Fibroblast of lung (primary cell): ENCODE results near the gene MUC13. TPM values are rescaled to one million over a fixed set of nuclear protein-coding genes. Genes with fewer than 3 reads are reported as not detected.

Source experiments
- DNase-seq, 2 donors: peaks; one replicate each; pipeline versions ENCODE4 v3.0.0 to v3.0.0-alpha.2; 2010; ENCODE audit warnings: low read depth in 2 of 2
- H2AFZ ChIP-seq: 2 replicates; pipeline ENCODE4 v1.5.1; 2012; ENCODE audit warnings: low read length, control low read depth, inconsistent platforms
- H3K27ac ChIP-seq: 2 replicates; pipeline ENCODE4 v1.5.1; 2011; ENCODE audit warnings: low read length, control low read depth; ENCODE audit not compliant: insufficient read depth
- H3K27me3 ChIP-seq: 2 replicates; pipeline ENCODE4 v1.5.1; 2011; ENCODE audit warnings: mild to moderate bottlenecking, low read length; ENCODE audit not compliant: control insufficient read depth, insufficient read depth
- H3K36me3 ChIP-seq: 2 replicates; pipeline ENCODE4 v1.5.1; 2011; ENCODE audit warnings: low read length; ENCODE audit not compliant: control insufficient read depth, insufficient read depth
- H3K4me1 ChIP-seq: 2 replicates; pipeline ENCODE4 v1.5.1; 2011; ENCODE audit warnings: low read length; ENCODE audit not compliant: control insufficient read depth, insufficient read depth; ENCODE audit errors: extremely low read depth
- H3K4me2 ChIP-seq: 2 replicates; pipeline ENCODE4 v1.5.1; 2011; ENCODE audit warnings: low read length, control low read depth; ENCODE audit not compliant: insufficient read depth; ENCODE audit errors: extremely low read depth
- H3K4me3 ChIP-seq, 4 experiments: fragments of 200-600 bp in 1 of 4; sonication (generic) in 1 of 4; replicated peaks in 1 of 4; 2 replicates each; pipeline ENCODE4 v1.5.1; 2011 to 2016; ENCODE audit warnings: low read length in 4 of 4, low read depth in 3 of 4, mild to moderate bottlenecking in 3 of 4, control low read depth in 2 of 4, inconsistent platforms in 1 of 4, mixed read lengths in 1 of 4; ENCODE audit not compliant: insufficient read depth in 1 of 4; ENCODE audit errors: control extremely low read depth in 1 of 4
- H3K79me2 ChIP-seq: 2 replicates; pipeline ENCODE4 v1.5.1; 2012; ENCODE audit warnings: mild to moderate bottlenecking, low read length, inconsistent platforms; ENCODE audit not compliant: control insufficient read depth, insufficient read depth
- H3K9ac ChIP-seq: 2 replicates; pipeline ENCODE4 v1.5.1; 2011; ENCODE audit warnings: mild to moderate bottlenecking, low read length, control low read depth; ENCODE audit not compliant: insufficient read depth
- H3K9me3 ChIP-seq: 2 replicates; pipeline ENCODE4 v1.5.1; 2012; ENCODE audit warnings: low read depth, low read length; ENCODE audit not compliant: control insufficient read depth, insufficient read depth
- H4K20me1 ChIP-seq: 2 replicates; pipeline ENCODE4 v1.5.1; 2011; ENCODE audit warnings: low read length; ENCODE audit not compliant: control insufficient read depth, insufficient read depth; ENCODE audit errors: extremely low read depth
- EZH2 ChIP-seq: IDR thresholded peaks from 2 replicates; pipeline ENCODE4 v1.5.1; 2012; ENCODE audit warnings: low read length, control low read depth, mild to moderate bottlenecking; ENCODE audit errors: missing control alignments
- polyA plus RNA-seq, 2 donors: library from polyadenylated mRNA; depleted of rRNA in 1 of 2; stranded (reverse) in 1 of 2; unstranded in 1 of 2; fragments of >200 nt; gene quantifications; 2 replicates each; pipeline ENCODE4 v1.2.1, GENCODE V29; 2011 to 2012; ENCODE audit warnings: missing spikeins in 1 of 2
- total RNA-seq: library from RNA; depleted of rRNA; stranded (reverse); fragments of >200 nt; gene quantifications from 2 replicates; pipeline ENCODE4 v1.2.1, GENCODE V29; 2014
- TF ChIP-seq, protein P1 (sequence below), 2 donors: IDR thresholded peaks in 1 of 2; conservative IDR thresholded peaks in 1 of 2; 1 replicate in 1 of 2; 2 replicates in 1 of 2; pipeline ENCODE4 v1.5.1; 2011 to 2012; ENCODE audit warnings: low read length in 2 of 2, control low read depth in 1 of 2, inconsistent platforms in 1 of 2, low read depth in 1 of 2, mild to moderate bottlenecking in 1 of 2

The MUC13 gene
- total and polyA plus RNA-seq, 2 donors (not counting 1 experiment from before 2014, with no cell fraction given) = under 0.01 TPM; not detected in 1

GRCh38 chr3:124973290-124973689 lies 38.7 kb upstream of the MUC13 start:
- no peaks in the 10 kb centered on the region for H3K9me3 ChIP-seq
- DNase-seq = no peak
- H2AFZ ChIP-seq = no peak overlapping the region
- H3K4me2 ChIP-seq = no peak overlapping the region
- no peak overlapping the region for H3K9ac ChIP-seq
- no peak for TF ChIP-seq EZH2
- TF ChIP-seq, protein P1, sequence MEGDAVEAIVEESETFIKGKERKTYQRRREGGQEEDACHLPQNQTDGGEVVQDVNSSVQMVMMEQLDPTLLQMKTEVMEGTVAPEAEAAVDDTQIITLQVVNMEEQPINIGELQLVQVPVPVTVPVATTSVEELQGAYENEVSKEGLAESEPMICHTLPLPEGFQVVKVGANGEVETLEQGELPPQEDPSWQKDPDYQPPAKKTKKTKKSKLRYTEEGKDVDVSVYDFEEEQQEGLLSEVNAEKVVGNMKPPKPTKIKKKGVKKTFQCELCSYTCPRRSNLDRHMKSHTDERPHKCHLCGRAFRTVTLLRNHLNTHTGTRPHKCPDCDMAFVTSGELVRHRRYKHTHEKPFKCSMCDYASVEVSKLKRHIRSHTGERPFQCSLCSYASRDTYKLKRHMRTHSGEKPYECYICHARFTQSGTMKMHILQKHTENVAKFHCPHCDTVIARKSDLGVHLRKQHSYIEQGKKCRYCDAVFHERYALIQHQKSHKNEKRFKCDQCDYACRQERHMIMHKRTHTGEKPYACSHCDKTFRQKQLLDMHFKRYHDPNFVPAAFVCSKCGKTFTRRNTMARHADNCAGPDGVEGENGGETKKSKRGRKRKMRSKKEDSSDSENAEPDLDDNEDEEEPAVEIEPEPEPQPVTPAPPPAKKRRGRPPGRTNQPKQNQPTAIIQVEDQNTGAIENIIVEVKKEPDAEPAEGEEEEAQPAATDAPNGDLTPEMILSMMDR (conservative IDR thresholded peaks at IDR 0.05 in 1 of 2, IDR thresholded peaks at IDR 0.05 in 1 of 2; ENCODE audit: low read depth in 1 of 2, low read length in 2 of 2) = no peak
- no peak overlapping the region for H3K4me3 ChIP-seq
- H3K4me1 ChIP-seq = no peaks in the 10 kb centered on the region
- no peaks in the 10 kb centered on the region for H4K20me1 ChIP-seq
- H3K79me2 ChIP-seq = no peaks in the 10 kb centered on the region
- no peak overlapping the region for H3K27ac ChIP-seq
- peaks cover 35% of the 10 kb centered on the region for H3K36me3 ChIP-seq
- no peaks in the 10 kb centered on the region for H3K27me3 ChIP-seq

- Histone ChIP-seq H3K4me3 (no peak overlapping the region), H3K79me2 (no peaks in the 10 kb centered on the region), H3K36me3 (peaks cover 36% of the 10 kb centered on the region), H3K9ac (no peak overlapping the region), H3K9me3 (no peaks in the 10 kb centered on the region), H3K27me3 (no peaks in the 10 kb centered on the region), H3K4me2 (no peak overlapping the region), H2AFZ (no peak overlapping the region), H3K27ac (no peak overlapping the region), H4K20me1 (no peaks in the 10 kb centered on the region), H3K4me1 (no peaks in the 10 kb centered on the region)
- DNase-seq = no peak
- TF ChIP-seq EZH2 = no peak
- TF ChIP-seq, protein P1 (conservative IDR thresholded peaks at IDR 0.05 in 1 of 2, IDR thresholded peaks at IDR 0.05 in 1 of 2; ENCODE audit: low read depth in 1 of 2, low read length in 2 of 2) = no peak
Measured at GRCh38 chr3:124972457-124972856, 37.9 kb upstream of the MUC13 start.

- H3K79me2 ChIP-seq = no peaks in the 10 kb centered on the region
- TF ChIP-seq EZH2 = no peak
- TF ChIP-seq, protein P1 (conservative IDR thresholded peaks at IDR 0.05 in 1 of 2, IDR thresholded peaks at IDR 0.05 in 1 of 2; ENCODE audit: low read depth in 1 of 2, low read length in 2 of 2) = no peak
- H3K36me3 ChIP-seq = peaks cover 34% of the 10 kb centered on the region
Measured at GRCh38 chr3:124969963-124970722, 35.6 kb upstream of the MUC13 start.

More at GRCh38 chr3:124969963-124970722, 35.6 kb upstream of the MUC13 start:
- Histone ChIP-seq H3K27me3 (no peaks in the 10 kb centered on the region), H3K4me2 (no peak overlapping the region), H3K9me3 (no peaks in the 10 kb centered on the region), H3K27ac (no peak overlapping the region), H4K20me1 (no peaks in the 10 kb centered on the region), H3K9ac (no peak overlapping the region), H3K4me3 (no peak overlapping the region), H3K4me1 (peaks cover 3% of the 10 kb centered on the region), H2AFZ (no peak overlapping the region)
- no peak for DNase-seq
